Lower leg skin (tissue), 4 donors: ENCODE measurements around the gene SLC1A1. TPM values are rescaled to one million over a fixed set of nuclear protein-coding genes. Genes with fewer than 3 reads are reported as not detected.

Experiments
- DNase-seq, 2 donors: peaks; one replicate each; pipeline ENCODE4 v3.0.0-alpha.2; 2019; ENCODE audit warnings: low spot score in 2 of 2
- H3K4me3 ChIP-seq: fragments of 200-600 bp; sonication (generic); 2 replicates; pipeline ENCODE4 v1.5.1; 2017; ENCODE audit warnings: mild to moderate bottlenecking, low read depth; ENCODE audit not compliant: poor library complexity, severe bottlenecking
- CTCF ChIP-seq, 3 donors: fragments of 450-650 bp; IDR thresholded peaks; one replicate each; pipeline ENCODE4 v1.5.1; 2016; ENCODE audit warnings: antibody characterized with exemption in 3 of 3, mild to moderate bottlenecking in 3 of 3, moderate library complexity in 2 of 3
- POLR2A ChIP-seq, 2 donors: fragments of 450-650 bp; IDR thresholded peaks; one replicate each; pipeline ENCODE4 v1.6.1; 2016 to 2017; ENCODE audit warnings: antibody characterized with exemption in 2 of 2, mild to moderate bottlenecking in 1 of 2, moderate library complexity in 1 of 2
- WGBS, 2 donors: methylation state at CpG; one replicate each; pipeline ENCODE4 v1.1.5; 2018; 5-methylcytosine and 5-hydroxymethylcytosine counted together
- intact Hi-C: fragments of 100-400 bp; cut with DNase I; formaldehyde crosslinking; loops from one replicate; pipeline ENCODE4 v1.15.0; 2023; ENCODE audit warnings: low total_unique reads
- total RNA-seq, 4 donors: library from RNA; depleted of rRNA; stranded (reverse); fragments of >200 nt; gene quantifications; one replicate each; pipeline ENCODE4 v1.1.0, GENCODE V29; 2016

The SLC1A1 gene
- total RNA-seq, 4 donors from 2014 or later: 1.1 to 2.2 (median 2.0) TPM

- 81 to 90% methylated on average over 5 of the region's 5 CpGs for WGBS, 2 donors
- no peak overlapping the region for H3K4me3 ChIP-seq
- intact Hi-C loops: no loop called here
- DNase-seq: no peak
- TF ChIP-seq POLR2A (IDR thresholded peaks at IDR 0.05) (no peak), CTCF (IDR thresholded peaks at IDR 0.05) (no peak)
Measured at GRCh38 chr9:4615778-4616177, 125.5 kb downstream of the SLC1A1 start.

DNA sequence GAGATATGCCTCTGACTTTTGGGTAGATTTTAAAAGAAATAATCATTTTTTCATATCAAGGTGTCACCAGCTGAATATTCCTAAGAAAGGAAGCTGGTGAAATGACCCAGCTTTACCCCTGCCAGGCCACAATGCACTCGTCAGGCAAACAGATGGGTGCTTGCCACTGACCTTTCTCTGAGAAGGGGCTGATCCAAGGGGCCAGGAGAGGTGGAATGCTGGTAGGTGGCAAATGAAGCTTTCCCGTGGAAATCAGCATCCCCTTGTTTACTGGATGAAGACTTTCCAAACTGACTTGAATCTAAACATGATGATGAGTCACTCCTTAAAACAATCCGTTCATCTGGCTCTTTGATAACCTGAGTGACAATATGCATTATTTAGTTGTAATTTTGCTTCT is 127.5 kb downstream of the SLC1A1 start:
- intact Hi-C loops: no loop called here
- no peak overlapping the region for H3K4me3 ChIP-seq
- no peak for DNase-seq
- no peak for TF ChIP-seq CTCF (IDR thresholded peaks at IDR 0.05)
- 62 to 77% methylated on average over 3 of the region's 3 CpGs for WGBS, 2 donors

DNA sequence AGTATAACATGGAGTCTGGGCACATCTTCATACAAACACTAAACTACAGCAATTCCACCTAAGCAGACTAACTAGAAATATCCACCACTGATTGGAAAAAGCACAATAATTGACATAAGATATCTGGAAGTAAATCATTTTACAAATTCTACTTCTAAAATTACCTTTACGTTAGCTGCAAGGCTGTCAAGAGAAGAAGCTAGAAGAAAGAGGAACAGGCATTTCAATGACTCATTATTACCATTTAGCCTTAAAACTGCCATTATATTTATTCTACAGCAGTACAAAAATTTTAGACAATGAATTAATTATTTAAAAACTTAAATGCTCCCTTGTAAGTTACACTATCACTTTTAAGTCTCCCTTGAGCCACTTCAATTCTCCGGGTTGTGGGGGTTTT is 128.4 kb downstream of the SLC1A1 start:
- H3K4me3 ChIP-seq: no peak overlapping the region
- intact Hi-C loops: no loop called here
- DNase-seq: no peak
- WGBS, 2 donors: 88 to 91% methylated on average over 2 of the region's 2 CpGs
- TF ChIP-seq CTCF (IDR thresholded peaks at IDR 0.05) (no peak), POLR2A (IDR thresholded peaks at IDR 0.05) (no peak)

GRCh38 chr9:4620057-4620765 is 129.9 kb downstream of the SLC1A1 start:
- 74 to 79% methylated on average over 3 of the region's 3 CpGs for WGBS, 2 donors
- no peak overlapping the region for H3K4me3 ChIP-seq
- intact Hi-C loops: no loop called here
- DNase-seq: no peak
- TF ChIP-seq POLR2A (IDR thresholded peaks at IDR 0.05) (no peak), CTCF (IDR thresholded peaks at IDR 0.05) (no peak)

DNA sequence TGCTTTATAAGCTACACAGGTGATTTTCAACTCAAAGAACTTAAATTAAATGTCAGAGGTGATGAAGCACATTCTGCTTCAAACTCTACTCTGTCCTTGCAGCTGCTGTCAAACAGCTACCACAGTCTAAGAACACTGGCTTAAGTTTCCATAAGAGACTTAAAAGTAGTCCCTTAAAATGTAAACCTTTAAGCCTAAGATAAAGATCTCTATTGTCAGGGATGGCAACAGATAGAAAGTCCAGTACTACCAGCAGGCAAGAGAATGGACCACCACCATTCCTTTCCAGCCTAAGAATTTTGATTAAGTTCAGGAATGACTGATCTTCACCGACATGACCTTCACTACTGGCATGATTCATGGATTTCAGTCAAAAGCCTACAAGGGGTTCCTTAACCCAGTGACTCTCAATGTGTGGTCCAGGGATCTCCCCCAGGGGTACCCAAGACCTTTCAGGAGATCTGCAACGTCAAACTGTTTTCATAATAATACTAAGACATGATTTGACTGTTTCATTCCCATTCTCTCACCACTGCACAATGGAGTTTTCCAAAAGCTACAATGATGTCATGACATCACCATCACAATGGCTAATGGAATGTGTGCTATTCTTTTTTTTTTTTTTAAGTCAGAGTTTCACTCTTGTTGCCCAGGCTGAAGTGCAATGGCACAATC is 130.8 kb downstream of the SLC1A1 start:
- no peak for DNase-seq
- intact Hi-C loops: no loop called here
- TF ChIP-seq POLR2A (IDR thresholded peaks at IDR 0.05) (no peak), CTCF (IDR thresholded peaks at IDR 0.05) (no peak)
- 68 to 75% methylated on average over 2 of the region's 2 CpGs for WGBS, 2 donors
- H3K4me3 ChIP-seq: no peak overlapping the region
